Sigmoid colon (tissue), 7 donors: ENCODE data around the gene KLRG1. TPM values are rescaled to one million over a fixed set of nuclear protein-coding genes. Genes with fewer than 3 reads are reported as not detected.

Experiments used
- DNase-seq: peaks from one replicate; pipeline ENCODE4 v3.0.0-alpha.2; 2019
- H3K27ac ChIP-seq, 4 donors: fragments of 200-600 bp; sonication (generic); one replicate each; pipeline ENCODE4 v1.5.1; 2016 to 2019; ENCODE audit warnings: mild to moderate bottlenecking in 1 of 4
- H3K27me3 ChIP-seq, 3 donors: fragments of 200-600 bp; sonication (generic); one replicate each; pipeline ENCODE4 v1.5.1; 2019; ENCODE audit warnings: mild to moderate bottlenecking in 1 of 3
- H3K36me3 ChIP-seq, 4 donors: fragments of 200-600 bp; sonication (generic); one replicate each; pipeline ENCODE4 v1.5.1; 2016 to 2019
- H3K4me1 ChIP-seq, 4 donors: fragments of 200-600 bp; sonication (generic); one replicate each; pipeline ENCODE4 v1.5.1; 2017 to 2019
- H3K4me3 ChIP-seq, 4 donors: fragments of 200-600 bp; sonication (generic); one replicate each; pipeline ENCODE4 v1.5.1; 2017 to 2019; ENCODE audit warnings: mild to moderate bottlenecking in 2 of 4, moderate library complexity in 1 of 4
- H3K9me3 ChIP-seq, 4 donors: fragments of 200-600 bp in 3 of 4; sonication (generic) in 3 of 4; one replicate each; pipeline versions ENCODE4 v1.5.1 to v1.6.1; 2013 to 2019
- EP300 ChIP-seq, 4 donors: sonication (generic); formaldehyde crosslinking; IDR thresholded peaks; one replicate each; pipeline ENCODE4 v1.6.1; 2017; ENCODE audit warnings: antibody characterized with exemption in 4 of 4
- POLR2A ChIP-seq, 2 donors: fragments of 450-650 bp; IDR thresholded peaks; one replicate each; pipeline ENCODE4 v1.6.1; 2016; ENCODE audit warnings: antibody characterized with exemption in 2 of 2, mild to moderate bottlenecking in 2 of 2, moderate library complexity in 2 of 2
- POLR2AphosphoS5 ChIP-seq, 4 donors: sonication (generic); formaldehyde crosslinking; IDR thresholded peaks; one replicate each; pipeline ENCODE4 v1.6.1; 2017; ENCODE audit warnings: antibody characterized with exemption in 4 of 4
- WGBS, 2 donors: extraction: QIAGEN DNeasy Blood & Tissue Kit; methylation state at CpG; one replicate each; pipeline ENCODE4 v1.1.7; 2013; 5-methylcytosine and 5-hydroxymethylcytosine counted together
- intact Hi-C: fragments of 100-400 bp; cut with DNase I; formaldehyde crosslinking; loops from one replicate; pipeline ENCODE4 v1.15.1; 2023
- polyA plus RNA-seq, 3 donors: library from polyadenylated mRNA; stranded (reverse); fragments of 200-250 nt; gene quantifications; one replicate each; pipeline ENCODE4 v1.2.3, GENCODE V29; 2013
- total RNA-seq, 4 donors: library from RNA; depleted of rRNA; stranded (reverse); fragments of >200 nt; gene quantifications; one replicate each; pipeline ENCODE4 v1.1.0, GENCODE V29; 2016
- TF ChIP-seq, protein P1 (sequence below), 4 experiments: fragments of 450-650 bp in 3 of 4; fragments of 200-600 bp in 1 of 4; IDR thresholded peaks; one replicate each; pipeline ENCODE4 v1.5.1; 2016 to 2019; ENCODE audit warnings: antibody characterized with exemption in 4 of 4, mild to moderate bottlenecking in 3 of 4, moderate library complexity in 2 of 4
- donor health status: healthy with polysubstance abuse.
- donor health status: Bipolar disorder and iron deficiency.
- donor health status: healthy.

The KLRG1 gene
- total and polyA plus RNA-seq, 7 donors: 1.2 to 4.3 (median 3.5) TPM; not detected in 2

- H3K27me3 ChIP-seq: no peaks in the 10 kb centered on the region
- no peaks in the 10 kb centered on the region for H3K4me1 ChIP-seq
- intact Hi-C loops: loop anchor here (10.0 kb wide), 1 partner anchor 713 kb away; no protein-coding TSS in a partner anchor
- DNase-seq: no peak
- H3K4me3 ChIP-seq: no peak overlapping the region
- H3K27ac ChIP-seq: no peak overlapping the region
- H3K36me3 ChIP-seq: no peaks in the 10 kb centered on the region
- H3K9me3 ChIP-seq: no peaks in the 10 kb centered on the region
- WGBS, 2 donors: 68 to 82% methylated on average over 4 of the region's 4 CpGs
- no peak for TF ChIP-seq POLR2AphosphoS5 (IDR thresholded peaks at IDR 0.05)
- no peak for TF ChIP-seq POLR2A (IDR thresholded peaks at IDR 0.05)
- TF ChIP-seq EP300 (IDR thresholded peaks at IDR 0.05): no peak
- TF ChIP-seq, protein P1, sequence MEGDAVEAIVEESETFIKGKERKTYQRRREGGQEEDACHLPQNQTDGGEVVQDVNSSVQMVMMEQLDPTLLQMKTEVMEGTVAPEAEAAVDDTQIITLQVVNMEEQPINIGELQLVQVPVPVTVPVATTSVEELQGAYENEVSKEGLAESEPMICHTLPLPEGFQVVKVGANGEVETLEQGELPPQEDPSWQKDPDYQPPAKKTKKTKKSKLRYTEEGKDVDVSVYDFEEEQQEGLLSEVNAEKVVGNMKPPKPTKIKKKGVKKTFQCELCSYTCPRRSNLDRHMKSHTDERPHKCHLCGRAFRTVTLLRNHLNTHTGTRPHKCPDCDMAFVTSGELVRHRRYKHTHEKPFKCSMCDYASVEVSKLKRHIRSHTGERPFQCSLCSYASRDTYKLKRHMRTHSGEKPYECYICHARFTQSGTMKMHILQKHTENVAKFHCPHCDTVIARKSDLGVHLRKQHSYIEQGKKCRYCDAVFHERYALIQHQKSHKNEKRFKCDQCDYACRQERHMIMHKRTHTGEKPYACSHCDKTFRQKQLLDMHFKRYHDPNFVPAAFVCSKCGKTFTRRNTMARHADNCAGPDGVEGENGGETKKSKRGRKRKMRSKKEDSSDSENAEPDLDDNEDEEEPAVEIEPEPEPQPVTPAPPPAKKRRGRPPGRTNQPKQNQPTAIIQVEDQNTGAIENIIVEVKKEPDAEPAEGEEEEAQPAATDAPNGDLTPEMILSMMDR (IDR thresholded peaks at IDR 0.05): no peak
Observed at GRCh38 chr12:8957561-8957960, 31.8 kb upstream of the KLRG1 start.

- 64 to 79% methylated on average over 2 of the region's 2 CpGs for WGBS, 2 donors
- Histone ChIP-seq H3K27me3 (no peaks in the 10 kb centered on the region), H3K4me1 (no peaks in the 10 kb centered on the region), H3K27ac (no peak overlapping the region), H3K4me3 (no peak overlapping the region), H3K9me3 (no peaks in the 10 kb centered on the region), H3K36me3 (no peaks in the 10 kb centered on the region)
- no peak for TF ChIP-seq EP300 (IDR thresholded peaks at IDR 0.05)
- no peak for TF ChIP-seq POLR2A (IDR thresholded peaks at IDR 0.05)
- TF ChIP-seq, protein P1 (IDR thresholded peaks at IDR 0.05): no peak
- TF ChIP-seq POLR2AphosphoS5 (IDR thresholded peaks at IDR 0.05): no peak
- no peak for DNase-seq
- intact Hi-C loops: loop anchor here (10.0 kb wide), 1 partner anchor 713 kb away; no protein-coding TSS in a partner anchor
Observed at GRCh38 chr12:8958066-8958465, 31.3 kb upstream of the KLRG1 start.

DNA sequence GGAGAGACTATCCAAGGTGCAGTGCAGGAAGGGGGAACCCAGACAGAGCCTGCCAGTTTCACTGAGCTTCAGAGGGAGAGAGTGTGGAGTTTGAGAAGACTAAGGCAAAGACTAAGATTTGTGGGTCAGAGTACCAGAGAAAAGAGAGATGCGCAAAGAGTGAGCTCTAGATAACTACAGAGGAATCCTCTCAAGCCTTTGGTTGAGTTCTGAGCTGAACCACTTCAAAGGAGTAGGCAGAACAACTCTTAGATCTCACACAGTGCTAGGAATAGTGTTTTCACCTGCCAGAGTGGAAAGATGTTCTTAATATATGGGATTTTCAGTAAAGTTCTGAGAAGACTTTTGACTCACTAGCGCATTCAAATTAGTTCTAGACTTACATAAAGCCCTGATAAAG is 29.2 kb upstream of the KLRG1 start:
- intact Hi-C loops: no loop called here
- TF ChIP-seq POLR2A (IDR thresholded peaks at IDR 0.05): no peak
- TF ChIP-seq, protein P1 (IDR thresholded peaks at IDR 0.05): no peak
- no peak for TF ChIP-seq POLR2AphosphoS5 (IDR thresholded peaks at IDR 0.05)
- TF ChIP-seq EP300 (IDR thresholded peaks at IDR 0.05): no peak
- DNase-seq: no peak
- H3K4me3 ChIP-seq: no peak overlapping the region
- no peaks in the 10 kb centered on the region for H3K4me1 ChIP-seq
- no peaks in the 10 kb centered on the region for H3K36me3 ChIP-seq
- H3K27ac ChIP-seq: no peak overlapping the region
- H3K9me3 ChIP-seq: no peaks in the 10 kb centered on the region
- H3K27me3 ChIP-seq: no peaks in the 10 kb centered on the region
- whole genome bisulfite sequencing, 2 donors: 86 to 95% methylated on average over 2 of the region's 2 CpGs

GRCh38 chr12:8968761-8969160 is 20.6 kb upstream of the KLRG1 start:
- Histone ChIP-seq H3K9me3 (peaks cover 0 to 11% (median 8%) of the 10 kb centered on the region in 4 donors), H3K36me3 (no peaks in the 10 kb centered on the region), H3K27ac (no peak overlapping the region), H3K27me3 (no peaks in the 10 kb centered on the region), H3K4me1 (no peaks in the 10 kb centered on the region), H3K4me3 (no peak overlapping the region)
- TF ChIP-seq POLR2A (IDR thresholded peaks at IDR 0.05): no peak
- intact Hi-C loops: no loop called here
- DNase-seq: no peak

GRCh38 chr12:8969861-8970411 is 19.4 kb upstream of the KLRG1 start:
- WGBS, 2 donors: 43 to 56% methylated on average over 2 of the region's 2 CpGs
- H3K9me3 ChIP-seq: peaks cover 0 to 11% (median 9%) of the 10 kb centered on the region in 4 donors
- H3K4me1 ChIP-seq: no peaks in the 10 kb centered on the region
- H3K4me3 ChIP-seq: no peak overlapping the region
- no peak for TF ChIP-seq POLR2A (IDR thresholded peaks at IDR 0.05)
- TF ChIP-seq POLR2AphosphoS5 (IDR thresholded peaks at IDR 0.05): no peak
- TF ChIP-seq EP300 (IDR thresholded peaks at IDR 0.05): no peak
- TF ChIP-seq, protein P1 (IDR thresholded peaks at IDR 0.05): no peak
- intact Hi-C loops: no loop called here
- H3K27ac ChIP-seq: no peak overlapping the region
- no peaks in the 10 kb centered on the region for H3K27me3 ChIP-seq
- DNase-seq: no peak
- no peaks in the 10 kb centered on the region for H3K36me3 ChIP-seq
